Measurements from ENCODE around the gene FRMD7. TPM values are rescaled to one million over a fixed set of nuclear protein-coding genes. Genes with fewer than 3 reads are reported as not detected.
"Not testable (repeated sequence)": the region's sequence is repeated elsewhere in the genome, so short reads cannot be mapped to it uniquely, and the experiment has no call there.

Gene FRMD7
- total and polyA plus RNA-seq, 5 experiments from 2014 or later: not detected

- no peak for DNase-seq
- peaks cover 0 to 6% (median 0%) of the 10 kb centered on the region in 4 donors for H3K4me1 Mint-ChIP-seq
- no peak overlapping the region for H3K27ac Mint-ChIP-seq
- H3K36me3 Mint-ChIP-seq: no peaks in the 10 kb centered on the region
- no peak for ATAC-seq
- H3K9me3 Mint-ChIP-seq: peaks cover 0 to 4% (median 0%) of the 10 kb centered on the region in 9 donors
- no peak overlapping the region for H3K4me3 Mint-ChIP-seq
- POLR2A ChIA-PET: no interaction called here
- H3K27me3 Mint-ChIP-seq: no peaks in the 10 kb centered on the region
These were observed 8.5 kb downstream of the FRMD7 start for GRCh38 chrX:132119283-132119682.

- no peak overlapping the region for H3K4me3 Mint-ChIP-seq
- no peaks in the 10 kb centered on the region for H3K27me3 Mint-ChIP-seq
- no peak for ATAC-seq
- POLR2A ChIA-PET: no interaction called here
- H3K9me3 Mint-ChIP-seq: peaks cover 0 to 4% (median 0%) of the 10 kb centered on the region in 9 donors
- H3K36me3 Mint-ChIP-seq: no peaks in the 10 kb centered on the region
- no peak overlapping the region for H3K27ac Mint-ChIP-seq
- DNase-seq: no peak
- H3K4me1 Mint-ChIP-seq: peaks cover 0 to 6% (median under 1%) of the 10 kb centered on the region in 4 donors
These were observed 9.5 kb downstream of the FRMD7 start for GRCh38 chrX:132118358-132118757.

GRCh38 chrX:132115792-132116191 is 12.0 kb downstream of the FRMD7 start:
- no peak for DNase-seq
- H3K9me3 Mint-ChIP-seq: no peaks in the 10 kb centered on the region
- H3K4me1 Mint-ChIP-seq: peaks cover 0 to 6% (median under 1%) of the 10 kb centered on the region in 4 donors
- no peak overlapping the region for H3K4me3 Mint-ChIP-seq
- no peaks in the 10 kb centered on the region for H3K36me3 Mint-ChIP-seq
- no peak overlapping the region for H3K27ac Mint-ChIP-seq
- POLR2A ChIA-PET: no interaction called here
- ATAC-seq: no peak
- H3K27me3 Mint-ChIP-seq: no peaks in the 10 kb centered on the region

- no peak for ATAC-seq
- POLR2A ChIA-PET: no interaction called here
- H3K27ac Mint-ChIP-seq: no peak overlapping the region
- DNase-seq: no peak
- peaks cover 0 to 6% (median under 1%) of the 10 kb centered on the region in 4 donors for H3K4me1 Mint-ChIP-seq
- no peaks in the 10 kb centered on the region for H3K36me3 Mint-ChIP-seq
- no peak overlapping the region for H3K4me3 Mint-ChIP-seq
- no peaks in the 10 kb centered on the region for H3K9me3 Mint-ChIP-seq
- no peaks in the 10 kb centered on the region for H3K27me3 Mint-ChIP-seq
These were observed 13.2 kb downstream of the FRMD7 start for GRCh38 chrX:132114607-132115006.

- ATAC-seq: no peak
- Mint-ChIP-seq H3K27me3 (no peaks in the 10 kb centered on the region), H3K4me1 (no peaks in the 10 kb centered on the region), H3K4me3 (no peak overlapping the region), H3K27ac (no peak overlapping the region), H3K36me3 (no peaks in the 10 kb centered on the region), H3K9me3 (no peaks in the 10 kb centered on the region)
- POLR2A ChIA-PET: no interaction called here
- no peak for DNase-seq
These were observed 20.5 kb downstream of the FRMD7 start for GRCh38 chrX:132107291-132107690.

GRCh38 chrX:132101799-132102198 is 26.0 kb downstream of the FRMD7 start:
- POLR2A ChIA-PET: no interaction called here
- H3K36me3 Mint-ChIP-seq: no peaks in the 10 kb centered on the region
- no peaks in the 10 kb centered on the region for H3K4me1 Mint-ChIP-seq
- no peaks in the 10 kb centered on the region for H3K9me3 Mint-ChIP-seq
- no peak for ATAC-seq
- no peak for DNase-seq
- no peaks in the 10 kb centered on the region for H3K27me3 Mint-ChIP-seq
- no peak overlapping the region for H3K4me3 Mint-ChIP-seq
- no peak overlapping the region for H3K27ac Mint-ChIP-seq

- ATAC-seq (no peak), DNase-seq (no peak)
- H3K27me3 Mint-ChIP-seq: no peaks in the 10 kb centered on the region
- no peaks in the 10 kb centered on the region for H3K36me3 Mint-ChIP-seq
- H3K9me3 Mint-ChIP-seq: no peaks in the 10 kb centered on the region
- H3K4me1 Mint-ChIP-seq: no peaks in the 10 kb centered on the region
- POLR2A ChIA-PET: no interaction called here
- no peak overlapping the region for H3K27ac Mint-ChIP-seq
- H3K4me3 Mint-ChIP-seq: no peak overlapping the region
These were observed 26.6 kb downstream of the FRMD7 start for GRCh38 chrX:132101206-132101605.

GRCh38 chrX:132098704-132099103 is 29.1 kb downstream of the FRMD7 start:
- H3K4me3 Mint-ChIP-seq, H3K27ac Mint-ChIP-seq, DNase-seq, H3K4me1 Mint-ChIP-seq, POLR2A ChIA-PET, H3K27me3 Mint-ChIP-seq, H3K9me3 Mint-ChIP-seq, H3K36me3 Mint-ChIP-seq, ATAC-seq: not testable (repeated sequence)

GRCh38 chrX:132094164-132094563 is 33.7 kb downstream of the FRMD7 start:
- Mint-ChIP-seq H3K36me3 (no peaks in the 10 kb centered on the region), H3K27me3 (no peaks in the 10 kb centered on the region), H3K4me1 (peaks cover 5 to 15% (median 10%) of the 10 kb centered on the region in 4 donors), H3K27ac (no peak overlapping the region), H3K4me3 (no peak overlapping the region), H3K9me3 (no peaks in the 10 kb centered on the region)
- ATAC-seq (no peak), DNase-seq (no peak)
- POLR2A ChIA-PET: no interaction called here

GRCh38 chrX:132093239-132093860 is 34.5 kb downstream of the FRMD7 start:
- H3K9me3 Mint-ChIP-seq: no peaks in the 10 kb centered on the region
- DNase-seq (no peak), ATAC-seq (no peak)
- no peak overlapping the region for H3K27ac Mint-ChIP-seq
- H3K27me3 Mint-ChIP-seq: no peaks in the 10 kb centered on the region
- H3K4me1 Mint-ChIP-seq: peaks cover 5 to 15% (median 10%) of the 10 kb centered on the region in 4 donors
- H3K4me3 Mint-ChIP-seq: no peak overlapping the region
- POLR2A ChIA-PET: no interaction called here
- H3K36me3 Mint-ChIP-seq: no peaks in the 10 kb centered on the region

- peak; percentile 76 to 87 for ATAC-seq
- Mint-ChIP-seq H3K4me3 (no peak overlapping the region), H3K4me1 (peaks cover 5 to 15% (median 10%) of the 10 kb centered on the region in 4 donors), H3K9me3 (no peaks in the 10 kb centered on the region), H3K27ac (no peak overlapping the region), H3K27me3 (no peaks in the 10 kb centered on the region), H3K36me3 (no peaks in the 10 kb centered on the region)
- POLR2A ChIA-PET: interaction anchor here (1.0 to 1.1 kb wide), 2 partner anchors 125 to 126 kb away, joined by 3 to 5 read pairs; partner anchors contain the start of gene RAP2C
- DNase-seq: peak; percentile 3 to 66 (median 38)
These were observed 35.3 kb downstream of the FRMD7 start for GRCh38 chrX:132092439-132093065.

GRCh38 chrX:132090403-132091159 is 37.2 kb downstream of the FRMD7 start:
- DNase-seq (no peak), ATAC-seq (no peak)
- no peaks in the 10 kb centered on the region for H3K36me3 Mint-ChIP-seq
- H3K4me3 Mint-ChIP-seq: no peak overlapping the region
- H3K27me3 Mint-ChIP-seq: no peaks in the 10 kb centered on the region
- POLR2A ChIA-PET: no interaction called here
- H3K9me3 Mint-ChIP-seq: no peaks in the 10 kb centered on the region
- no peak overlapping the region for H3K27ac Mint-ChIP-seq
- peaks cover 5 to 15% (median 10%) of the 10 kb centered on the region in 4 donors for H3K4me1 Mint-ChIP-seq

- DNase-seq: no peak
- no peak overlapping the region for H3K4me3 Mint-ChIP-seq
- POLR2A ChIA-PET: no interaction called here
- peaks cover 0 to 3% (median 0%) of the 10 kb centered on the region in 5 donors for H3K27me3 Mint-ChIP-seq
- peaks cover 5 to 15% (median 10%) of the 10 kb centered on the region in 4 donors for H3K4me1 Mint-ChIP-seq
- H3K27ac Mint-ChIP-seq: no peak overlapping the region
- no peak for ATAC-seq
- H3K36me3 Mint-ChIP-seq: no peaks in the 10 kb centered on the region
- H3K9me3 Mint-ChIP-seq: no peaks in the 10 kb centered on the region
These were observed 39.0 kb downstream of the FRMD7 start for GRCh38 chrX:132088864-132089263.

Data from naive thymus-derived CD8-positive, alpha-beta T cell (primary cell).